ENCODE measurements around the gene EPHB1. TPM values are rescaled to one million over a fixed set of nuclear protein-coding genes. Genes with fewer than 3 reads are reported as not detected.
"Not testable (repeated sequence)": the region's sequence is repeated elsewhere in the genome, so short reads cannot be mapped to it uniquely, and the experiment has no call there.

EPHB1 gene
- total RNA-seq, 3 donors from 2014 or later: 0.31 to 6.9 (median 0.64) TPM

DNA sequence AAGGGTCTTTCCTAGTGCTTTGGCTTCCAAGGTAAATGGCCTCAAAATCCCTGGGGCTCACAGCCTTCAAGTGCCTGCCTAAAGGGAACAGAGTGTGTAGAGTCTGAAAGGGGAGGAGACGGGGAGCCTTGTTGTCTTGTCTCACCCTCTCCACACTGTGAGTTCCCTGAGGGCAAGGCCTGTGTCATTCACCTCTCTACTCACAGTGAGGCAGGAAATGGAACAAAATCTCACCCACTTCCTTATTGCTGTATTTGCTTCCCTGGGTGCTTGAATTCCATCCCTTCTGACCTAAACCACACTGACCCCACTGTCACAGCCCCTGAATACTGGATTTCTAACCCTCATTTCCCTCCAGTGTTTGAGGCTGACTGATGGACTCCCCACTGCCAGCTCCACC is 197.5 kb downstream of the EPHB1 start:
- ATAC-seq (peak; percentile 42), DNase-seq (no peak)
- intact Hi-C loops (cut with DNase I, micrococcal nuclease): no loop called here
- Histone ChIP-seq H3K9me3 (no peaks in the 10 kb centered on the region), H3K4me1 (ENCODE audit: low read depth) (no peaks in the 10 kb centered on the region), H3K36me3 (ENCODE audit: low read depth) (no peaks in the 10 kb centered on the region), H3K4me3 (no peak overlapping the region)
- TF ChIP-seq, protein P1, sequence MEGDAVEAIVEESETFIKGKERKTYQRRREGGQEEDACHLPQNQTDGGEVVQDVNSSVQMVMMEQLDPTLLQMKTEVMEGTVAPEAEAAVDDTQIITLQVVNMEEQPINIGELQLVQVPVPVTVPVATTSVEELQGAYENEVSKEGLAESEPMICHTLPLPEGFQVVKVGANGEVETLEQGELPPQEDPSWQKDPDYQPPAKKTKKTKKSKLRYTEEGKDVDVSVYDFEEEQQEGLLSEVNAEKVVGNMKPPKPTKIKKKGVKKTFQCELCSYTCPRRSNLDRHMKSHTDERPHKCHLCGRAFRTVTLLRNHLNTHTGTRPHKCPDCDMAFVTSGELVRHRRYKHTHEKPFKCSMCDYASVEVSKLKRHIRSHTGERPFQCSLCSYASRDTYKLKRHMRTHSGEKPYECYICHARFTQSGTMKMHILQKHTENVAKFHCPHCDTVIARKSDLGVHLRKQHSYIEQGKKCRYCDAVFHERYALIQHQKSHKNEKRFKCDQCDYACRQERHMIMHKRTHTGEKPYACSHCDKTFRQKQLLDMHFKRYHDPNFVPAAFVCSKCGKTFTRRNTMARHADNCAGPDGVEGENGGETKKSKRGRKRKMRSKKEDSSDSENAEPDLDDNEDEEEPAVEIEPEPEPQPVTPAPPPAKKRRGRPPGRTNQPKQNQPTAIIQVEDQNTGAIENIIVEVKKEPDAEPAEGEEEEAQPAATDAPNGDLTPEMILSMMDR (IDR thresholded peaks at IDR 0.05): no peak

DNA sequence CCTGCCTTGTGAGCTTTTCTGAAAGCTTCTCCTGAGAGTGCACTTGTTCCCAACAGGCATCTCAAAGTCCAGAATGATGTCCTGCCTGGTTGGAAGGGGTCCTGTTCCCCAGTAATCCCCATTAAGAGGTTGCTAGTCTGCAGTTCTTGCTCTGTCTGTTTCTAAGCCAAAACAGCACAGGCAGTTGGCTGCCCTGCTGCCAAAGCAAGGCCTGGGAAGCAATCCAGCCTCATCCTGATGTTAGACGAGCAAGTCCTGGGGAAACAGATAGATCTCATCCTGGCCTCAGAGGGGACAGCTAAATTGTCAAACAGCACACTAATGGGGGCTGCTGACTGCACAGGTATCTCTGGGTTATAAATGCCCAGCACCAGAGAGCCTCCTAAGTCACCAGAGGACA is 198.0 kb downstream of the EPHB1 start:
- DNase-seq (no peak), ATAC-seq (no peak)
- intact Hi-C loops (cut with DNase I, micrococcal nuclease): no loop called here
- no peaks in the 10 kb centered on the region for H3K36me3 ChIP-seq (ENCODE audit: low read depth)
- H3K9me3 ChIP-seq: no peaks in the 10 kb centered on the region
- TF ChIP-seq, protein P1 (IDR thresholded peaks at IDR 0.05): no peak
- no peak overlapping the region for H3K4me3 ChIP-seq
- H3K4me1 ChIP-seq (ENCODE audit: low read depth): no peaks in the 10 kb centered on the region

DNA sequence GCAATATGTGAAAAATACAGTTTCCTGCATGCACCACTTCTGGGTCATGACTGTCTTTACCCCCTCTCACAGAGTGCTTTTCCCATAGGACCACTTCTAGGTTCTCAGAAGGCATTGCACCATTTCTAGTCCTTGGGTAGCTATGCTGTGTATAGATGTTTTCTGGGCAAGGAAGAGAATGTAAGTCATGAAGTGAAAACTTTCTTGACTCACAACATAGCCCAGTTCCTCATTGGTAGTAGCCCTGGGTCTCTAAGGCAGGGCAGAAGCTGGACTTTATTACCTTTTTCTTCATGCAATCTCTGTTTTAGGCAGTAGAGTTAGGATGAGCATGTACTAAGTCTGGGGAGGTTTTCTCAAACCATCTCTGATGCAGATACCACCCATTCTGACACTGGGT is 203.1 kb downstream of the EPHB1 start:
- H3K4me1 ChIP-seq (ENCODE audit: low read depth): no peaks in the 10 kb centered on the region
- TF ChIP-seq, protein P1 (IDR thresholded peaks at IDR 0.05): no peak
- ATAC-seq: no peak

DNA sequence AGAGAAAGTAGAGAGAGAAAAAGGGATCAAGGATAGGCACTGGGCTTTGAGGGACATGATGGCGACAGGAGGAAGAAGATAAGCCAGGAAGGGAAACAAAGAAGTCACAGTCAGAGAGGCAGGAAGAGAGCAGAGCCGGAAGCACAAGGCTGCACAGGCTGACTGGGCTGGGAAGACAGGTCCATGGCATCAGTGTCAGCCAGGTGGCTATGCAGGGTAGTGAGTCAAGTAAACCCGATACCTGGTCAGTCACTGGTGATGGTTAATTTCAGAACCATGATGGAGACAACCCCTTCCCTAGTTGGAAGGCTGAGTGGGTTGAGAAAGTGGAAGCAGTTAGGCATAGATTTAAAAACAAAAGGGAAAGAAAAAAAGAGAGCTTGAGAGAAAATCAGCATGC is 203.8 kb downstream of the EPHB1 start:
- no peaks in the 10 kb centered on the region for H3K36me3 ChIP-seq (ENCODE audit: low read depth)
- H3K4me3 ChIP-seq: no peak overlapping the region
- no peaks in the 10 kb centered on the region for H3K9me3 ChIP-seq
- DNase-seq (no peak), ATAC-seq (no peak)
- TF ChIP-seq, protein P1 (IDR thresholded peaks at IDR 0.05): no peak
- intact Hi-C loops (cut with DNase I, micrococcal nuclease): no loop called here
- no peaks in the 10 kb centered on the region for H3K4me1 ChIP-seq (ENCODE audit: low read depth)

More for the DNA sequence above, 203.1 kb downstream of the EPHB1 start:
- Histone ChIP-seq H3K36me3 (ENCODE audit: low read depth) (no peaks in the 10 kb centered on the region), H3K9me3 (no peaks in the 10 kb centered on the region), H3K4me3 (no peak overlapping the region)
- intact Hi-C loops (cut with DNase I, micrococcal nuclease): no loop called here
- DNase-seq: no peak

DNA sequence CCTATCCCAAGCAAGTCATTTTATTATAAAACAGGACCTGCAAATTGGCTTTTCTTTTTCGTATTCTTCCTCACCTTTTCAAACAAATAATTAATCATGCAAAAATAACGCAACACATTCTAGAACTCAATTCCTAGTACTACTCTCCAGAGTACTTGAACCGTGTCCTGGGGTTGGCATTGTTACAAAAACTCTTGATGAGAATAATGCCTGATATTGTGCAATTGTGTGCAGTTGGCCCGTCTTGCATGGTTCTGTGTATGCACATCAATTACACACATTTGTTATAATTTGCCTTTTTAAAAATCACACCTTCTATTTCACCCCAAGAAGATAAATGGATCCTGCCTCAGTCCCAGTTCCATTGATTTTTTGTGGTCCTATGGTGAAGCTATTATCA is 205.4 kb downstream of the EPHB1 start:
- intact Hi-C loops (cut with DNase I, micrococcal nuclease): no loop called here
- Histone ChIP-seq H3K4me3 (no peak overlapping the region), H3K4me1 (ENCODE audit: low read depth) (no peaks in the 10 kb centered on the region), H3K36me3 (ENCODE audit: low read depth) (no peaks in the 10 kb centered on the region), H3K9me3 (no peaks in the 10 kb centered on the region)
- no peak for ATAC-seq
- DNase-seq: no peak
- TF ChIP-seq, protein P1 (IDR thresholded peaks at IDR 0.05): no peak

DNA sequence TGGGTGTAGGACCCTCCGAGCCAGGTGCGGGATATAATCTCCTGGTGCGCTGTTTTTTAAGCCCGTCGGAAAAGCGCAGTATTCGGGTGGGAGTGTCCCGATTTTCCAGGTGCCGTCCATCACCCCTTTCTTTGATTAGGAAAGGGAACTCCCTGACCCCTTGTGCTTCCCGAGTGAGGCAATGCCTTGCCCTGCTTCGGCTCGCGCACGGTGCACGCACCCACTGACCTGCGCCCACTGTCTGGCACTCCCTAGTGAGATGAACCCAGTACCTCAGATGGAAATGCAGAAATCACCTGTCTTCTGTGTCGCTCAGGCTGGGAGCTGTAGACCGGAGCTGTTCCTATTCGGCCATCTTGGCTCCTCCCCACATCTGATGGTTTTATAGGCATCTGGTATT is 210.6 kb downstream of the EPHB1 start:
- H3K36me3 ChIP-seq (ENCODE audit: low read depth); H3K4me1 ChIP-seq (ENCODE audit: low read depth); H3K9me3 ChIP-seq; DNase-seq; H3K4me3 ChIP-seq; intact Hi-C loops (cut with DNase I, micrococcal nuclease); ATAC-seq: not testable (repeated sequence)
